ENCODE results near the gene RNF44. TPM values are rescaled to one million over a fixed set of nuclear protein-coding genes. Genes with fewer than 3 reads are reported as not detected.

The RNF44 gene
- total and polyA plus RNA-seq, 2 of the 13 experiments (the other 11 are each of a cell fraction or from before 2014, with no cell fraction given), result 9.2 to 16.8 TPM

DNA sequence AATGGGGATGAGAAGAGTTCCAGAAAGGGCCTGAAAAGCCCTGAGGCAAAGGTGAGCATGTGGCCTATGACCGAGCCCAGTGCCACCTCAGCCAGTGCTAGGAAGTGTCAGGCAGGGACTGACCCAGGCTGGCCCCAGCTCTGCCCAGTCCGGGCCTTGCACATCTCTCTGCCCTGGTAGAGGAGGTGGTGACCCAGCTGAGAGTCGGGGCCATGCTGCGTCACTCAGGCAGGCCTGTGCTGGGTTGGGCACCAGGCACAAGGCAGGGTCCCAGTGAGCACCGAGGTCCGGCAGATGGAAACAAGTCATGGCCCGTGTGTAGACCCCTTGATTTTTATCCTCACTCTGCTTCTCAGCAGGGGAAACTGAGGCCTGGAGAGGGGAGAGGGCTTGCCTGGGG is 12.7 kb upstream of the RNF44 start (continued):
- TF ChIP-seq KDM3A (CRISPR knock-in tag; IDR thresholded peaks at IDR 0.05; ENCODE audit: low read depth), result no peak
- TF ChIP-seq ZNF329 (CRISPR knock-in tag; IDR thresholded peaks at IDR 0.05; ENCODE audit: low read depth), result no peak
- no peak for TF ChIP-seq ATM (IDR thresholded peaks at IDR 0.05; ENCODE audit: borderline replicate concordance)
- TF ChIP-seq ZNF224 (CRISPR knock-in tag; IDR thresholded peaks at IDR 0.05), result no peak
- no peak for TF ChIP-seq ZNF484 (CRISPR knock-in tag; IDR thresholded peaks at IDR 0.05; ENCODE audit: borderline replicate concordance, low read depth)
- no peak for TF ChIP-seq PHB2 (IDR thresholded peaks at IDR 0.05; ENCODE audit: partially characterized antibody)
- no peak for TF ChIP-seq NFYC (CRISPR knock-in tag; IDR thresholded peaks at IDR 0.05)
- TF ChIP-seq KAT7 (CRISPR knock-in tag; IDR thresholded peaks at IDR 0.05; ENCODE audit: borderline replicate concordance), result no peak
- TF ChIP-seq ZNF589 (CRISPR knock-in tag; conservative IDR thresholded peaks at IDR 0.05), result no peak
- no peak for TF ChIP-seq ZNF367 (CRISPR knock-in tag; IDR thresholded peaks at IDR 0.05; ENCODE audit: borderline replicate concordance)
- TF ChIP-seq ZNF747 (CRISPR knock-in tag; IDR thresholded peaks at IDR 0.05; ENCODE audit: borderline replicate concordance), result no peak
- no peak for TF ChIP-seq ZKSCAN5 (CRISPR knock-in tag; IDR thresholded peaks at IDR 0.05)
- TF ChIP-seq BRD4 (CRISPR knock-in tag; IDR thresholded peaks at IDR 0.05), result no peak
- no peak for TF ChIP-seq U2AF2 (IDR thresholded peaks at IDR 0.05; ENCODE audit: low read depth, low read length)
- no peak for TF ChIP-seq GPN1 (CRISPR knock-in tag; IDR thresholded peaks at IDR 0.05; ENCODE audit: borderline replicate concordance)
- TF ChIP-seq ZBTB2 (CRISPR knock-in tag; IDR thresholded peaks at IDR 0.05; ENCODE audit: low read depth), result no peak
- no peak for TF ChIP-seq THAP11 (CRISPR knock-in tag; IDR thresholded peaks at IDR 0.05)
- peak; percentile 50; the same call in 1 of the 2 replicates for TF ChIP-seq TFAP4 (IDR thresholded peaks at IDR 0.05; ENCODE audit: borderline replicate concordance, low read depth)
- TF ChIP-seq ZNF460 (CRISPR knock-in tag; IDR thresholded peaks at IDR 0.05; ENCODE audit: borderline replicate concordance), result no peak
- TF ChIP-seq, protein P1, sequence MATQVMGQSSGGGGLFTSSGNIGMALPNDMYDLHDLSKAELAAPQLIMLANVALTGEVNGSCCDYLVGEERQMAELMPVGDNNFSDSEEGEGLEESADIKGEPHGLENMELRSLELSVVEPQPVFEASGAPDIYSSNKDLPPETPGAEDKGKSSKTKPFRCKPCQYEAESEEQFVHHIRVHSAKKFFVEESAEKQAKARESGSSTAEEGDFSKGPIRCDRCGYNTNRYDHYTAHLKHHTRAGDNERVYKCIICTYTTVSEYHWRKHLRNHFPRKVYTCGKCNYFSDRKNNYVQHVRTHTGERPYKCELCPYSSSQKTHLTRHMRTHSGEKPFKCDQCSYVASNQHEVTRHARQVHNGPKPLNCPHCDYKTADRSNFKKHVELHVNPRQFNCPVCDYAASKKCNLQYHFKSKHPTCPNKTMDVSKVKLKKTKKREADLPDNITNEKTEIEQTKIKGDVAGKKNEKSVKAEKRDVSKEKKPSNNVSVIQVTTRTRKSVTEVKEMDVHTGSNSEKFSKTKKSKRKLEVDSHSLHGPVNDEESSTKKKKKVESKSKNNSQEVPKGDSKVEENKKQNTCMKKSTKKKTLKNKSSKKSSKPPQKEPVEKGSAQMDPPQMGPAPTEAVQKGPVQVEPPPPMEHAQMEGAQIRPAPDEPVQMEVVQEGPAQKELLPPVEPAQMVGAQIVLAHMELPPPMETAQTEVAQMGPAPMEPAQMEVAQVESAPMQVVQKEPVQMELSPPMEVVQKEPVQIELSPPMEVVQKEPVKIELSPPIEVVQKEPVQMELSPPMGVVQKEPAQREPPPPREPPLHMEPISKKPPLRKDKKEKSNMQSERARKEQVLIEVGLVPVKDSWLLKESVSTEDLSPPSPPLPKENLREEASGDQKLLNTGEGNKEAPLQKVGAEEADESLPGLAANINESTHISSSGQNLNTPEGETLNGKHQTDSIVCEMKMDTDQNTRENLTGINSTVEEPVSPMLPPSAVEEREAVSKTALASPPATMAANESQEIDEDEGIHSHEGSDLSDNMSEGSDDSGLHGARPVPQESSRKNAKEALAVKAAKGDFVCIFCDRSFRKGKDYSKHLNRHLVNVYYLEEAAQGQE (IDR thresholded peaks at IDR 0.05; ENCODE audit: borderline replicate concordance in 1 of 2, low read depth in 1 of 2, low read length in 2 of 2), result no peak
- TF ChIP-seq AHR (CRISPR knock-in tag; IDR thresholded peaks at IDR 0.05), result no peak
- no peak for TF ChIP-seq ZNF724P (CRISPR knock-in tag; IDR thresholded peaks at IDR 0.05; ENCODE audit: borderline replicate concordance)
- no peak for TF ChIP-seq FOXA1 (IDR thresholded peaks at IDR 0.05)
- no peak for TF ChIP-seq FOXA1 (CRISPR knock-in tag; IDR thresholded peaks at IDR 0.05)
- peak; percentile 39 for TF ChIP-seq ZFX (CRISPR knock-in tag; IDR thresholded peaks at IDR 0.05; ENCODE audit: low read depth)
- TF ChIP-seq KDM4B (CRISPR knock-in tag; IDR thresholded peaks at IDR 0.05), result no peak
- TF ChIP-seq SMAD9 (CRISPR knock-in tag; IDR thresholded peaks at IDR 0.05), result no peak
- no peak for TF ChIP-seq ZNF549 (CRISPR knock-in tag; IDR thresholded peaks at IDR 0.05)
- TF ChIP-seq NONO (IDR thresholded peaks at IDR 0.05), result no peak
- TF ChIP-seq NONO (CRISPR knock-in tag; conservative IDR thresholded peaks at IDR 0.05), result no peak

Measured in HepG2 (cell line).